Smooth muscle cell (in vitro differentiated cells): ENCODE data around the gene PXMP4. TPM values are rescaled to one million over a fixed set of nuclear protein-coding genes. Genes with fewer than 3 reads are reported as not detected.
A peak's percentile ranks its signal among the peaks of the same experiment; 100 is the strongest.

Experiments
- DNase-seq: peaks from one replicate; lab custom pipeline; 2025; ENCODE audit not compliant: unreplicated experiment; lab: John Stamatoyannopoulos, UW
- H2AFZ ChIP-seq: fragments of 200-600 bp; sonication (generic); 2 replicates; pipeline ENCODE4 v1.6.0; 2016; ENCODE audit warnings: antibody characterized with exemption, low read depth, mild to moderate bottlenecking
- H3F3A ChIP-seq: fragments of 200-600 bp; sonication (generic); 2 replicates; pipeline ENCODE4 v1.6.0; 2017; ENCODE audit warnings: antibody characterized with exemption, low read depth
- H3K27ac ChIP-seq: fragments of 200-600 bp; sonication (generic); 2 replicates; pipeline ENCODE4 v1.5.1; 2016; ENCODE audit warnings: low read depth, mild to moderate bottlenecking
- H3K27me3 ChIP-seq: fragments of 200-600 bp; sonication (generic); 2 replicates; pipeline ENCODE4 v1.6.1; 2016; ENCODE audit warnings: low read depth, mild to moderate bottlenecking
- H3K36me3 ChIP-seq: fragments of 200-600 bp; sonication (generic); 2 replicates; pipeline ENCODE4 v1.5.1; 2016; ENCODE audit warnings: low read depth
- H3K4me1 ChIP-seq: fragments of 200-600 bp; sonication (generic); 2 replicates; pipeline ENCODE4 v1.5.1; 2016; ENCODE audit warnings: low read depth
- H3K4me2 ChIP-seq: fragments of 200-600 bp; sonication (generic); 2 replicates; pipeline ENCODE4 v1.6.0; 2016; ENCODE audit warnings: mild to moderate bottlenecking
- H3K4me3 ChIP-seq: fragments of 200-600 bp; sonication (generic); 2 replicates; pipeline ENCODE4 v1.5.1; 2016; ENCODE audit warnings: mild to moderate bottlenecking
- H3K79me2 ChIP-seq: fragments of 200-600 bp; sonication (generic); 2 replicates; pipeline ENCODE4 v1.6.0; 2016; ENCODE audit warnings: low read depth, mild to moderate bottlenecking
- H3K9ac ChIP-seq: fragments of 200-600 bp; sonication (generic); 2 replicates; pipeline ENCODE4 v1.6.0; 2016; ENCODE audit warnings: low read depth
- H3K9me3 ChIP-seq: fragments of 200-600 bp; sonication (generic); replicated peaks from 2 replicates; pipeline ENCODE4 v1.5.1; 2016; ENCODE audit warnings: low read depth
- H4K20me1 ChIP-seq: fragments of 200-600 bp; sonication (generic); 2 replicates; pipeline ENCODE4 v1.6.0; 2016; ENCODE audit warnings: low read depth
- CTCF ChIP-seq: fragments of 200-600 bp; sonication (generic); IDR thresholded peaks from 2 replicates; pipeline ENCODE4 v1.5.1; 2017; ENCODE audit warnings: borderline replicate concordance, mild to moderate bottlenecking, antibody characterized with exemption; ENCODE audit not compliant: insufficient read depth, poor library complexity, severe bottlenecking
- WGBS: methylation state at CpG from one replicate; pipeline ENCODE4 v1.1.7; 2016; ENCODE audit warnings: low lambda C conversion rate; 5-methylcytosine and 5-hydroxymethylcytosine counted together
- polyA plus RNA-seq: library from polyadenylated mRNA; unstranded; fragments of >200 nt; fragmentation: Nextera tagmentation; extraction: Ambion mirVana; gene quantifications from 2 replicates; pipeline ENCODE4 v1.2.1, GENCODE V29; 2016
- total RNA-seq: library from RNA; depleted of rRNA; stranded (reverse); fragments of >200 nt; gene quantifications from 2 replicates; pipeline ENCODE4 v1.2.3, GENCODE V29; 2014

The PXMP4 gene
- total and polyA plus RNA-seq, 2 experiments from 2014 or later, result 2.6 to 8.1 TPM

- Histone ChIP-seq H3K27ac (no peak overlapping the region), H3K27me3 (no peaks in the 10 kb centered on the region), H3F3A (peaks cover 15% of the 10 kb centered on the region), H3K36me3 (no peaks in the 10 kb centered on the region), H3K4me1 (peaks cover 16% of the 10 kb centered on the region), H3K79me2 (peaks cover 19% of the 10 kb centered on the region), H3K4me3 (no peak overlapping the region), H3K9me3 (no peaks in the 10 kb centered on the region), H3K9ac (no peak overlapping the region), H3K4me2 (no peak overlapping the region), H2AFZ (no peak overlapping the region), H4K20me1 (peaks cover 21% of the 10 kb centered on the region)
- TF ChIP-seq CTCF, result no peak
- 97% methylated on average over 5 of the region's 5 CpGs for WGBS
- no peak for DNase-seq
These were observed 50.9 kb downstream of the PXMP4 start for GRCh38 chr20:33669224-33669623.

GRCh38 chr20:33668466-33669155 is 51.5 kb downstream of the PXMP4 start:
- Histone ChIP-seq H3K9me3 (no peaks in the 10 kb centered on the region), H3K4me3 (no peak overlapping the region), H3K27ac (no peak overlapping the region), H4K20me1 (peaks cover 21% of the 10 kb centered on the region), H3K4me2 (no peak overlapping the region), H3K9ac (no peak overlapping the region), H3K36me3 (no peaks in the 10 kb centered on the region), H3K27me3 (no peaks in the 10 kb centered on the region), H3F3A (peaks cover 15% of the 10 kb centered on the region), H2AFZ (no peak overlapping the region), H3K4me1 (peaks cover 16% of the 10 kb centered on the region), H3K79me2 (peaks cover 14% of the 10 kb centered on the region)
- DNase-seq, result no peak
- 99% methylated on average over 13 of the region's 13 CpGs for WGBS
- TF ChIP-seq CTCF, result no peak

- Histone ChIP-seq H3K4me2 (peak overlapping the region; percentile 80), H4K20me1 (peaks cover 17% of the 10 kb centered on the region), H3K4me3 (peak overlapping the region; percentile 41), H3K79me2 (peaks cover 7% of the 10 kb centered on the region), H3K27ac (no peak overlapping the region), H3F3A (peaks cover 15% of the 10 kb centered on the region), H3K27me3 (no peaks in the 10 kb centered on the region), H2AFZ (no peak overlapping the region), H3K4me1 (peaks cover 10% of the 10 kb centered on the region), H3K36me3 (no peaks in the 10 kb centered on the region), H3K9ac (no peak overlapping the region), H3K9me3 (no peaks in the 10 kb centered on the region)
- peak; percentile 80 for TF ChIP-seq CTCF
- 59% methylated on average over 47 of the region's 47 CpGs for WGBS
- DNase-seq, result peak; percentile 25
These were observed 52.2 kb downstream of the PXMP4 start for GRCh38 chr20:33667676-33668465.
